ENCODE data around the gene SYCN. TPM values are rescaled to one million over a fixed set of nuclear protein-coding genes. Genes with fewer than 3 reads are reported as not detected.

The SYCN gene, protein sequence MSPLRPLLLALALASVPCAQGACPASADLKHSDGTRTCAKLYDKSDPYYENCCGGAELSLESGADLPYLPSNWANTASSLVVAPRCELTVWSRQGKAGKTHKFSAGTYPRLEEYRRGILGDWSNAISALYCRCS
- not detected in 5 replicates for total RNA-seq (2022; extraction: Qiagen RNA extraction)

DNA sequence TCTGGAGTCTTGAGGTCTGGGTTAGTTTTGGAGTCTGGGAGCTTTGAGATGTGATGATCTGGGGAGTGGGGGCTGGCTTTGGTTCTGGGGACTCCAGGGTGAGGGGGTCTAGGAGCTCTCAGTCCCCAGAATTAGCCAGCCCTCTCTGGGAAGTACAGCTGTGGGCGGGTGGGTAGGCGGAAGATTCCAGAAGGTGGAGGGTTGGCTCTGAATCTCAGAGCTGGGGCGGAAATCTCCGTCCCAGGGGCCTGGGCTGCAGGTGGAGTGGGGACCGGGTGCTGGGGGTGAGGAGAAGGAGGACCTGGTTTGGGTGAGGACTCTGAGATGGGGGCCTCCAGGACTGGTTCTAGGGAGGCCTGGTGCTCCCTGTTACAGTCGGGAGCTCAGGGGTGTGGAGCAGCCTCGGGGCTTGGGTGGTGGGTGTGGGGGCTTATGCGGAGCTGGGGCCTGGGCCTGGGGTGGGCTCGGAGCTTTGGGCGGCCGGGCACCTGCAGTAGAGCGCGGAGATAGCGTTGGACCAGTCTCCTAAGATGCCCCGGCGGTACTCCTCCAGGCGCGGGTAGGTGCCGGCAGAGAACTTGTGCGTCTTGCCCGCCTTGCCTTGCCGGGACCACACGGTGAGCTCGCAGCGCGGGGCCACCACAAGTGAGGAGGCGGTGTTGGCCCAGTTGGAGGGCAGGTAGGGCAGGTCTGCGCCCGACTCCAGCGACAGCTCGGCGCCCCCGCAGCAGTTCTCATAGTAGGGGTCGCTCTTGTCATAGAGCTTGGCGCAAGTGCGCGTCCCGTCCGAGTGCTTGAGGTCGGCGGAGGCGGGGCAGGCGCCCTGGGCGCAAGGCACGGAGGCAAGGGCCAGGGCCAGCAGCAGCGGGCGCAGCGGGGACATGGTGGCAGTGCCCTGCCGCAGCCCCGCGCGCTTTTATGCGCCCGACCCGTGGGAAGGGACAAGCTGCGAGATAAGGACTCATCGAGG, at the start of gene SYCN:
Gene SYCN (minus strand): TSS at position 892 of the 970 bp plus-strand sequence. CDS start 9 bp downstream, at position 883.

DNA sequence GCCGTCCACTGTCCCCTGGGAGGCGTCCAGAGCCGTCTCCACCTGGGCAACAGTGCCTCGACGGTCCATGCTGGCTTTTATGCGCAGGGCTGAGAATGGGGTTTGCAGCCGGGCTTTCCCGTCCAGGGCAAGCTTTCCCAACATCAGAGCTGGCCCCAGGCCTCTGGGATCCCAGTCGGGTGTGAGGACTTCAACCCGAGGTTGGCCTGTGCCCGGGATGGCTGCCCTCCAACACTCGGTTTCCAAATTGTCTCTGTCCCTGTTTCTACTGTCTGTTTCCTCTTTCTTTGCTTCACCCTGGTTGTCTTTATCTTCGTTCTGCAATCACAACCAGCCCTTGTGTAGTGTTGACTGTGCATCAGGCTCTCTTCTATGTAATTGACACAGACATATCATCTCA, 44.7 kb upstream of the SYCN start, which contains the start of gene IFNL4:
Gene IFNL4 (minus strand): TSS at position 51 of the 400 bp plus-strand sequence.

DNA sequence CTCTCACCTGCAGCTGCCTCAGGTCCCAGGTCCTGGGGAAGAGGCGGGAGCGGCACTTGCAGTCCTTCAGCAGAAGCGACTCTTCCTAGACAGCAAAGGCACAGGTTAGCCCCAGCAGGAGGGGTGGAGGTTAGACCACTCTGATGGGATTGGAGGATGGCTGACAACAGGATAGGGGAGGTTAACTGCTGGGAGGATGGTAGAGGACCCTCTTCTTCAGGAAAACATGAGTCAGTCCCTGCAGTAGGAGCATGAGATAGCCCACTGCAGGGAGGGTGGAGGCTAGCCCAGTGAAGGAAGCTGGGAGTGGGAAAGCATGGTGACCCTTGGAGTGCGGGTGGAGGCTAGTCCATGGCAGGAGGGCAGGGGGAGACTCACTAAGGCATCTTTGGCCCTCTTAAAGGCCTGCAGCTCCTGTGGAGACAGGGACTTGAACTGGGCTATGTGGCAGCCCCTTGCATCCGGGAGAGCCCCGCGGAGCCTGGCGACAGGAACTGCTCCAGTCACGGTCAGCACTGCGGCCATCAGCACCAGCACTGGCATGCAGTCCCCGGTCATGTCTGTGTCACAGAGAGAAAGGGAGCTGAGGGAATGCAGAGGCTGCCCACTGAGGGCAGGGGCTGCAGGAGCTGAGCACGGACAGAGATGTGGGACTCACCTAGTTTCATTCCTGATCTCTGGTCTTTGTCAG, 40.5 kb upstream of the SYCN start, which contains the start of gene IFNL3:
Gene IFNL3 (minus strand): TSS at position 597 of the 691 bp plus-strand sequence. CDS start 39 bp downstream, at position 558.

DNA sequence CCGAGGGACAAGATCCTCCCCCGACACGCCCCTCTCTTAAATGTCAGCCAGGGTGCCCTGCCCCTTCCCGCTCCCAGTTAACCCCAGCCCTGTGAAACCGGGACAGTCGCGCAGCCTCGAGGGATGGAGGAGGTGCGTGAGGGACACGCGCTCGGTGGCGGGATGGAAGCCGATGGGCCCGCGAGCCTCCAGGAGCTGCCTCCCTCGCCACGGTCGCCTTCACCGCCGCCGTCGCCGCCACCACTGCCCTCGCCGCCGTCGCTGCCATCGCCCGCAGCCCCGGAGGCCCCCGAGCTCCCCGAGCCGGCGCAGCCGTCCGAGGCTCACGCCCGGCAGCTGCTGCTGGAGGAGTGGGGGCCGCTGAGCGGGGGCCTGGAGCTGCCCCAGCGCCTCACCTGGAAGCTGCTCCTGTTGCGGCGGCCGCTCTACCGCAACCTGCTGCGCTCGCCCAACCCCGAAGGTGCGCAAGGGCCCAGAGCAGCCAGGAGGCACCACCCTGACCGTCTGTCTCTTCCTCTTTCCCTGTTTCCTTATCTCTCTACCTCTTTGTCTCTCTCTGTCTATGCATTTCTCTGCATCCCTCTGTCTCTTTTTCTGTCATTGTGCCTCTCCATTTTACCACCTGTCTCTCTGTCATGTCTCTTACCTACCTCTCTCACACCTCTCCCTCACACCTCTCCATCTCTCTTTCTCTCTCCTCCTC, 7.1 kb downstream of the SYCN start, which contains the start of gene NCCRP1:
Gene NCCRP1 (plus strand): TSS at position 105 of the 703 bp plus-strand sequence. CDS start 19 bp downstream, at position 124.

Other genes with a start within 250 kb of the SYCN start
- 67.6 to 80.4 TPM (median 73.3 TPM) in 5 replicates for gene FBXO17, start 228.5 kb downstream of the SYCN start, total RNA-seq (2022; extraction: Qiagen RNA extraction)
- gene FBXO27, start 171.7 kb downstream of the SYCN start, total RNA-seq (2022; extraction: Qiagen RNA extraction): 2.6 to 5.6 TPM (median 3.8 TPM) in 5 replicates
- 0.05 to 0.25 TPM (median 0.07 TPM) in 5 replicates for gene ACP7, start 119.9 kb downstream of the SYCN start, total RNA-seq (2022; extraction: Qiagen RNA extraction)
- 82.4 to 113 TPM (median 102 TPM) in 5 replicates for gene PAK4, start 78.5 kb downstream of the SYCN start, total RNA-seq (2022; extraction: Qiagen RNA extraction)
- 1.3 to 1.9 TPM (median 1.5 TPM) in 5 replicates for gene NCCRP1, start 7.3 kb downstream of the SYCN start, total RNA-seq (2022; extraction: Qiagen RNA extraction)
- not detected in 5 replicates for gene IFNL3, start 40.7 kb upstream of the SYCN start, total RNA-seq (2022; extraction: Qiagen RNA extraction)
- not detected in 5 replicates for gene IFNL4, start 44.6 kb upstream of the SYCN start, total RNA-seq (2022; extraction: Qiagen RNA extraction)
- gene IFNL2, start 64.1 kb upstream of the SYCN start, total RNA-seq (2022; extraction: Qiagen RNA extraction): not detected in 5 replicates
- 0.10 to 0.33 TPM (median 0.13 TPM) in 4 of 5 replicates, not detected in the other for gene IFNL1, start 92.1 kb upstream of the SYCN start, total RNA-seq (2022; extraction: Qiagen RNA extraction)
- 7.5 to 10.4 TPM (median 8.6 TPM) in 5 replicates for gene LRFN1, start 116.6 kb upstream of the SYCN start, total RNA-seq (2022; extraction: Qiagen RNA extraction)
- 0.22 to 1.0 TPM (median 0.43 TPM) in 5 replicates for gene GMFG, start 131.8 kb upstream of the SYCN start, total RNA-seq (2022; extraction: Qiagen RNA extraction)
- 142 to 170 TPM (median 168 TPM) in 5 replicates for gene SAMD4B, start 138.2 kb upstream of the SYCN start, total RNA-seq (2022; extraction: Qiagen RNA extraction)
- gene PAF1, start 186.8 kb upstream of the SYCN start, total RNA-seq (2022; extraction: Qiagen RNA extraction): 71.5 to 77.5 TPM (median 74.2 TPM) in 5 replicates
- 70.9 to 84.3 TPM (median 75.6 TPM) in 5 replicates for gene MED29, start 187.1 kb upstream of the SYCN start, total RNA-seq (2022; extraction: Qiagen RNA extraction)
- gene ZFP36, start 202.6 kb upstream of the SYCN start, total RNA-seq (2022; extraction: Qiagen RNA extraction): 156 to 252 TPM (median 234 TPM) in 5 replicates
- gene PLEKHG2, start 208.4 kb upstream of the SYCN start, total RNA-seq (2022; extraction: Qiagen RNA extraction): 70.4 to 114 TPM (median 105 TPM) in 5 replicates
- 5,962 to 7,653 TPM (median 7,420 TPM) in 5 replicates for gene RPS16, start 231.7 kb upstream of the SYCN start, total RNA-seq (2022; extraction: Qiagen RNA extraction)
- gene SUPT5H, start 241.3 kb upstream of the SYCN start, total RNA-seq (2022; extraction: Qiagen RNA extraction): 175 to 199 TPM (median 183 TPM) in 5 replicates